ENCODE measurements around the gene KAT6B.
A peak's percentile ranks its signal among the peaks of the same experiment; 100 is the strongest.
"Not testable (repeated sequence)": the region's sequence is repeated elsewhere in the genome, so short reads cannot be mapped to it uniquely, and the experiment has no call there.

KAT6B gene

DNA sequence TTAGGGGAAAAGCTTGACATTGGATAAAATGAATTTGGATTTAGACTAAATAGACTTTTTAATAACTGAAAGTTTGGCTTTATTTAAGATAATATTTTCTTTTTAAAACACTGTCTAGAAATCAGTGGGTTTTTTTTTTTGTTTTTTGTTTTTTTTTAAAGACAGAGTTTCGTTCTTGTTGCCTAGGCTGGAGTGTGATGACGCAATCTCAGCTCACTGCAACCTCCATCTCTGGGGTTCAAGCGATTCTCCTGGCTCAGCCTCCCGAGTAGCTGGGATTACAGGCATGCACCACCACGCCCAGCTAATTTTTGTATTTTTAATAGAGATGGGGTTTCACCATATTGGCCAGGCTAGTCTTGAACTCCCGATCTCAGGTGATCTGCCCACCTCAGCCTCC is 66.9 kb downstream of the KAT6B start:
- DNase-seq, result not testable (repeated sequence)

DNA sequence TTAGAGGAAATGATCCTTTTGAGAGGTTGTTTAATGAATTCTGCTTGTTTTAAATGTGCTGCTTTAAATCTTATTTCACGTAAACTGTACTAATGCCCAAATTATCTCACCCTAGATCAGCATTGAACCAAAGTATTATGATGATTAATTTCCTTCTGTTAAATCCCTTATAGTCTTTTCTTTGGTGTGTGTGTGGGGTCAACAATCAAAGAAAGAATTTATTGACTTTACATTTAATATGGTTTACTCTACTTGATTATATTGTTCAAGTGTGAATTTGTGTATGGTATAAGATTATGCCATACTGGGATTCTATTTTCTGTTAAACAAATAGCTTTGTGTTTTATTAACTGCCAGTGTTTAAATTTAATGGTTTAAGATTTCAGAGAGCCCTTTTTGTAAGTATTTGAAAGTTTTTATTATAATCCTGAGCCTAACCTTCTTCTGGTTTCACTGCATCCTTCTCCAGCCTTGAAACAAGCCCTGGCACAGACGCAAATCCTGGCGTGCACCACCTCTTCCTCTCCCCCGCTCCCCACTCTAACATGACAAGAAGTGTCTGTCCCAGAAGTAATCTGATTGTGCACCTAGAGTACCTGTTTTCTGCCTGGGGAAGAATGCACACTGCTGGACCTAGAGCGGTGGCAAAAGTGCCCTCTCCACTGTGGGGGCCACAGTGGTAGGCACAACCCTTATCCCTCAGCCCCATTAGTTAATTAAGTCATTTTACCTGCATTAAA is 70.6 kb downstream of the KAT6B start:
- DNase-seq, result no peak

DNA sequence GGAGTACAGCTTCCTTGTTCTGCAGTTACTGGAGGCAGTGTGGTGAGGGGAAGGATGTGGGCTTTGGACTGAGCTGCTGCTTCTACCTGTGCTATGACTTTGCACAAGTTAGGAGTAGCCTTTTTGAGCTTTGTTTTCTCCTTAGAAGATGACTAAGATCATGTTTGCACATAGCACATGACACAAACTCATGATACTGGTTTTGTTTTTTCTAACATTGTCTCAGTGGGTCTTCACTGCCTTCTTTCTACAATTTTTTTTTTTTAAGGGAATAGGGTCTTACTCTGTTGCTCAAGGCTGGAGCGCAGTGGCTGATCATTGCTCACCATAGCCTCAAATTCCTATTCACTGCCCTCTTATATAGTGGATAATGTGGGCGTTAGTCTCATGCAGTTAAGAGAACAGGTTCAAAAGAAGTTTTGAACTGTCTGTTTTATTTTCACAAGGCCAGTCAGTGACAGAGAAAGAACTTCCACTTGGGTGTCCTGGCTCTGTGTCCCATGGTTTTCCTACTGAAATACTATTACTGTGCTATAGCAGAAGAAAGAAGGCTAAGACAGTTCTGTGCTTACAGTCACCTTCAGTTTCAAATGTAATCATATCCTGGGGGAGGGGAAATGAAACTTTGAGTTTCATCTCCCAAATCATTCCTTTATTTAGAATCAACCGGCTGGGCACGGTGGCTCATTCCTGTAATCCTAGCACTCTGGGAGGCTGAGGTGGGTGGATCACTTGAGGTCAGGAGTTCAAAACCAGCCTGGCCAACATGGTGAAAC is 72.0 kb downstream of the KAT6B start:
- DNase-seq, result peak; percentile 79

DNA sequence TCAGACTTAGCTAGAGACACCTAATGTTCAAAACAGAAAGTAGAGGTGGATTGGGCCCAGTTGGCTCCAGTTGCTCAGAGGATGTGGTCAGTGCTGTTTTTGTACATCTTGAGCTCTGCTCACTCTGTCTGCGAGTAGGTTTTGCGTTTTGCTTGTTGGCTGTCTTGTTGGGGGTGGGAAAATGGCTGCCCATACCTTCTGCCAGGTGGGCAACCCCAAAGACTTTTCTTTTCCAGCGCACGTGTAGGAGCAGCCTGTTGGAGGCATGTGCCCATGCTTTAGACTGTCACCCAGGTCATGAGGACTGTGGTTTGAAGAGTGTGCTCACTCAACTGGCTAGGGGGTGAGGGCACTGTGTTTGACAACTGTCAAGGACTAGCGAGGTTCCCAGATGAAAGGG is 73.9 kb downstream of the KAT6B start:
- DNase-seq, result peak; percentile 43

DNA sequence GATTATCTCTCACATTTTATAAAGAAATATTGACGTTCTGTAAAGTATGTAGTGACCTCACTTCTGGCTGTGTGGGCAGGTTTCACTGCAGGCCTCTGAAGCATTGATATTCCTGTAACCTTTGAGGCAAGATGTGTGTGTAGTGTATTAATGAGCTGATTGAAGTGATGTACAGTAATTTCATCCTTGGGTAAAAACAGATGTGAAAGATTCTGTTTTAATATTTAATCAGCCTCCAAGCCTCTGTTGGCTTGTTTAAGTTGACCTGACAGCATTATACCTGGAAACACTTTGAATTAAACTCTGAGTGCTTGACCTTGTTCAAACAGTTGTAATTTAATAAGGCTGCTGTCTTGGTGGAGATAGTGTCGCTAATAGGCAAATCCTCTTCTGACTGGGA is 74.9 kb downstream of the KAT6B start:
- no peak for DNase-seq

DNA sequence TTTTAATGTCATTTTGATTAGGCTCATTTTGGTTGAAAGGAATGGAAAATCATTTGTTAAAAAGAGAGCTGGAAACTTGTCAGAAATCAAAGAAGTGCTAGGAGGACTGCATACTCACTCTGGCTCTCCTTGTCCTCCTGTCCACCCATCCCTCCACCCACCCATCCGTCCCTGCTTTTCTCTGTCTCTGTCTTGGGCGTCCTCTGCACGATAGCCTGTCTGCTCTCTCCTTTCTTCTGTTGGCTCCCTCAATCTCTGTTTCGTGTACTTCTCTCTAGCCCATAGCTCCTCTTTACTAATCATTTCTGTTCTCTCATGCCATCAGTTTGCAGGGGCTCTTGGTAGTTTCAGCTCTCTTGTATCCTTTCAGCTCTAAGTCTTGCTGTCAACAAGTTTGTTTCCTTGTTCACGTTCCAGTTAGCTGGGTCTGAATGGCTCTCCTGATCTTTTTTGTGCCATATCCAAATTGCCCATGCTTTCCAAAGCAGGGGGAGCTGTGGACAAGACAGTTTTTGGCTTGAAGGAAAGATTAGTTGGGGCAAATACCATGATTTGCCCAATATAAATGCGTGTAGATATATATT is 75.6 kb downstream of the KAT6B start:
- DNase-seq, result no peak

DNA sequence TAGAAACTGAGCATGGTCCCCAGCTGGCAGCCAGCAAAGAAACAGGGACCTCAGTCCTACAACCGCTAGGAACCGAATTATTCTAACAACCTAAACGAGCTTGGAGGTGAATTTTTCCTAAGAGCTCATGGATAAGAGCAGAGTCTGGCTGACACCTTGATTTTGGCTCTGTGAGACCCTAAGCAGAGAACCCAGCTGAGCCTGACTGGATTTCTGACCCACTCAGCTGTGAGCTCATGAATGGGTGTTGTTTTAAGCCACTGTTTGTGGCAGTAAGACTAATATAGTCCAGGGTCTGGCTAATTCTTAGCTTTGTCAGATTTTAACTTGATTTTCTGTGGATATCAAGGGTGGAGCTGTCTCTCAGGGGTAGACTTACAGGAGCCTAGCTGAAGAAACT is 77.1 kb downstream of the KAT6B start:
- no peak for DNase-seq

DNA sequence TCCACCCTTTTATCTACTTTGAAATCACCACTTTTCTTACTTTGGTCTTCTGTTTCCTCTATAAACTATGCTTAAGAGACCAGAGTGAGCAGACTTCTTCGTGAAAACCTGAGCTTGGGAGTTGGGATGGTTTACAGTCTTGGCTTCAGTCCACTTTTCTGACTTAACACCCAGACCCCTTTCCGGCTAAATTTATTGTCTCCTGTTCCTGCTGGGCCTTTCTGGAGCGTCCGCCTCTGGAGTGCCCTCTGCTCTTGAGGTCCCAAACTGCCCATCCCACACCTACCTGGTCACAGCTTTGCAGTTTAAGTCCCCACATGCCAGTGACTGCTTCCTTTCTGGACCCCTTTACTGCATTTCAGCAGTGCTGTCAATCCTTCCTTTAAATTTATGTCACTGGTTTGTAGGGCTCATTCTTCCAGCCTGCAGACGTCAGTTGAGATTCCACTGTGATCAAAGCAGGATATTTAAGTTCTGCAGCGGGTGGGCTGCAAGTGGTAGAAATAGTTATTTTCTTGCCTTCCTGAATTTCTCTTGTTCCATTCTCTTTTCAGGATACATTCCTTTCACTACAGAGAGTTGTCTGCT is 80.3 kb downstream of the KAT6B start:
- no peak for DNase-seq

DNA sequence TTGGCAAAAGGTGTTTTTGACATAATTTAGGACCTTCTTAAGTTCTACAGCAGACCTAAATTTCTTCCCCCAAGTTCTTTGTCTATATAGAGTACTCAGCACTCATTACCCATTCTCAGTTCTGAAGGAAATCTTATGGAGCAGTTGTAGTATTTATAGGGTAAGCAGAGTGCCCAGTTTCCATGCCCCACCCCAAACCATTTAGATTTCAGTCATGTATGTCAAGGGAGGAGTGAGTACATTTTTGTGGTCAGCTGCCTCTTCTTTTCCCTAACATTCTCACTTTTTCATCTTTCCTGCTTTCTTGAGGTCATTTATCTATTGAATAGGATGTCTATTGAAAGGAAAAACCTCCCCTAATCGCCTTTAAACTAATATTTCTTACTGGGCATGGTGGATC is 83.3 kb downstream of the KAT6B start:
- DNase-seq, result no peak

DNA sequence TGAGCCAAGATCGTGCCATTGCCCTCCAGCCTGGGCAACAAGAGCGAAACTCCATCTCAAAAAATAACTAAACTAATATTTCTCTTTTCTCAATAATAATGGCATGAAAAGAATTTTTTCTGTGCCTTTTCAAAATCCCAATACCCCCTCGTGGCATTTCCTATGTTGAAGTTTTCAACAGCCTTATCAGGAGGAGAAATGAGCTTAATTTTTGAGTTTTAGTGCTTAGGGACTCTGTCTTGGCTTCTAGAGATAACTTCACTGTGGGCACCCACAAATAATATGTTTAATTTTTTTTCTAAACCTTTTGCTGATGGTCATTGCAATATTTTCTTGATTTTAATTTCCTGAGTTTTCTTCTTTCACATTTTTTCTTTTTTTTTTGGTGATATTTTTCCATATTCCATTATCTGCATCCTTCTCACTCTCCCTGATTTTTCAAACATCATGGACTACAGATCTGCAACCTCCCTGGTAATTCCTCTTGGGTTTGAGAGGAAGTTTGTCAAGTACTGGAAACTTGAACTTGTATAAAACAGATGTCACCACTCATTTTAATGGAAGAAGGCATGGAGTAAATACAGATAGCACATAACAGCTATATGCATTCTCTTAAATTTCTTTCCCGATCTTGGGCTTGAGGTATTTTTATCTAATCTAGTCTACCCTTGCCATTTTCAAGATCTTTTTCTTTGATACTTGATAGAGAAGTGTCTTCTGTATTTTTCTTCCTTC is 84.0 kb downstream of the KAT6B start:
- DNase-seq, result no peak

DNA sequence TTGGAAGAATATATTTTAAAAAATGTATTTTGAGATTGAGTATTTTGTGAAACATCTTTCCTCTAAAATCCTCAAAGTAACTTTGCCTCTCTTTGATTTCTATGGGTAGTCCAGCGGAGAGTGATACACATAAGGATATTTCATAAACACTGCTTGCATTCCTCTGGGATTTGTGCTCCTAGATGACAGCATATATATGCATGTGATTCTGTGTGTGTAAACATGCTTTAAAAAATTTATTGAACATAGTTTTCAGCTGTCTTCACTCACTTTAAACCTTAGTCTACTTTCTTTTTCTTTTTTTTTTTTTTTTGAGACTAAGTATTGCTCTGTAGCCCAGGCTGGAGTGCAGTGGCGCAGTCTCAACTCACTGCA is 84.6 kb downstream of the KAT6B start:
- DNase-seq, result no peak

DNA sequence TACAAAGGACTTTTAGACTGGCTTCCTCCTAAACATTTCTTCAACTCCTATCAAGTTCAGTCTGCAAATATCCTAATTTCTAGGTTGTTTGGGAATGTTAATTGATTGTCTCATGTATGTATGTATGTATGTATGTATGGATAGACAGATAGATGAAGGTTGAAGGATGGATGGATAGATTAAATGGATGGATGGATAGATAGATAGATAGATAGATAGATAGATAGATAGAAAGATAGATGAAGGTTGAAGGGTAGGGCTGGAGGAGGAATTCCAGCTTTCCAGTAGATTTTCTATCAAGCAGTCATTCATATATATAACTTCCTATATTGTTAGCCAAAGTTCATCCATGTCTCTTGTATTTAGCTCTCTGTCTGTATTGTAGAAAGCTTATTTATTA is 85.8 kb downstream of the KAT6B start:
- DNase-seq, result no peak

DNA sequence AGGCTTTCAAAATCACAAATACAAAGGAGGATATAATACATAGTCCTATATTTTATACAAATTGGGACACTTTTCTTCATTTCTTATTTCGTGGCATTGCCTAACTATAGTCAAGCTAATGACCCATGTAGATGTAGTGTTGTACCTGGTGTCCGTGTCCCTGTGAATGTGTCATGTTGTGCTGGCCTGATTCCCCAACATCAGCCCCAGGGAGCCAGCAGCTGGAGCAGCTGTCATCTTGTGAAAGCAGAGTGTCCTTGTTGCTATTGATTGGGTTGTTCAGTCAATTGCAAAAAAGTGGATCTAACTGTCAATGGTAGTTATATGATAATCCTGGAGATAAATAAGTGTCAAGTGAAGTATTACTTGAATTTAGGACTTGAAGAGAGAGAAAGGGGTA is 86.3 kb downstream of the KAT6B start:
- DNase-seq, result no peak

DNA sequence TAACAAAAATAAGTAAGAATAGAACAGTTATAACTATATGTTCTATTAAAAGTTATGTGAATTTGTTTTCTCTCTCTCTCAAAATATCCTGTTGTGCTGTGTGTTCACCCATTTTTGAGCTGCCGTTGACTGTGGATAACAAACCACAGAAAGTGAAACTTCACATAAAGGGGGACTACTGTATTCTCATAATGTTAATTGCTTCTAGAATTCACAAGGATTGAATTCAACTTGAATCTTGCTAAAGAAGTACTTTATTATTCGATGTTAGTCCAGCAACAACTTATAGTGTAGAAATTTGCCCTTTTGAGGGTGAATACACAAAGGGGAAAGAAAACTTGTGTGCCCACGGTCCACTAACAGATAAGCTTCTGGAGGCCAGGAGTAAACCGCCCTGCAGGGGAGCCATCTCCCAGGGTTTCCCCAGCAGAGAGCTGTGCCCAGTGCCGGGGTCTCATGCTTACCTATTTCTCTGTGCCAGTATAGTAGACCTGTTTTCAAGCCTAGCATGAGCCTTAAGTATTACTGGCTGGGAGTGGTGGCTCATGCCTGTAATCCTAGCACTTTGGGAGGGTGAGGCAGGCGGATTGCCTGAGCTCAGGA is 87.1 kb downstream of the KAT6B start:
- no peak for DNase-seq

DNA sequence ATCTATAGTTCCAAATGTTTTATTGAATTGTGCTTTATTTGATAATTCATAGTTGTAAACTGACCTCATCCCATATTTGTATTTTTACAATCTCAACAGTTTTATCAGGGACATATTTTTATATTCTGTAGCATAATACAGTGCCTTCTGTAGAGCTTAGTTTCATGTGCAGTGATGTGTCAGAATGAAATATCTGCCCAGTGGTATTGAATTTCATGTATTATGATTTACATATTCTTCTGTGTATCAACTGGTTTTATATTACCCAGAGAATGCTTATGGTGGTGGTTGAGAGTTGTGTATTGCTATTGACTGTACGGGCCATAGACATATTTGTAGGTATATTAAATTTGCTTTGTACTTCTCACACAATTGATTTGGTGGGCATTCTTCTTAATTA is 89.9 kb downstream of the KAT6B start:
- no peak for DNase-seq

DNA sequence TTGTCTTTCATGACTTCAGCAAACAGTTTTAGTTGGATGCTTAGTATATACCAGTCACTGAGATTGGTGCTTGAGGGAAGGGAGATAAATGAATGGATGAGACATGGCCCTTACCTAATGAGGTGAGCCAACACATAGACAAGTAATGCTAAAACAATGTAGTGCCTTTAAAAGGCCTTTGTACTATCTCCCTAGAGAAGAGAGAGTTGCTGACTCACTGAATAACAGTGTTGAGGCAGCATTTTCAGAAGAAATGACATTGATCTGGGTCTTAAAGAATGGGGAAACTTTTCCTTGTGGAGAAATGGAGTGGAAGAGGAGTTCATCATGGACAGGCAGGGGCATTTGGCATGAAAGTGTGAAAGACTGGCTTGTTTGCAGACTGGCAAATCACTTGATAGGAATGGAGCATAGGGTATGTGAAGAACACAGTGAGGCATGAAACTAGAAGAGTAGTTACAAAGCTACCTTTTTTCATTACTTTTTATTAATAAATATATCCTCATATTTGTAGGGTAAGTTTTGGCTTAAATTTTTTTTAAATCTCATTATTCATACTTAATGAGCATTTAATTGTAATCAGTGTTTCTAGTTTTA is 91.2 kb downstream of the KAT6B start:
- DNase-seq, result no peak

DNA sequence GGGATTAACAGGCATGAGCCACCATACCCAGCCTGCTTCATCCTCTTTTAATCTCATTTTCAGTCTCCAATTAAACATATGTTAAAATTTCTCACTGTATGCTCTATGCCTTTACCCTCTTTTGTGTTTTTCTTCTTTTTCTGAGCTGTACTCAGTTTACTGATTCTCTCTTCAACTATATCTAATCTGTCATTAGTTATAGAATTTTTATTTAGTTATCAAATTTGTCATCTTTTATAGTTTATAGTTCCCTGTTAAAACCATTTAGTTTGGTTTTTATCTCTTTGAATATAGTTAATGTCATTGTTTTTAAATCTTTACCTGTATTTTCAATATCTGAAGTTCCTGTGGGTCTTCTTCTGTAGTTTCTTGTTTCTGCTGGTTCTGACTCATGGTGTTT is 93.3 kb downstream of the KAT6B start:
- DNase-seq, result no peak

DNA sequence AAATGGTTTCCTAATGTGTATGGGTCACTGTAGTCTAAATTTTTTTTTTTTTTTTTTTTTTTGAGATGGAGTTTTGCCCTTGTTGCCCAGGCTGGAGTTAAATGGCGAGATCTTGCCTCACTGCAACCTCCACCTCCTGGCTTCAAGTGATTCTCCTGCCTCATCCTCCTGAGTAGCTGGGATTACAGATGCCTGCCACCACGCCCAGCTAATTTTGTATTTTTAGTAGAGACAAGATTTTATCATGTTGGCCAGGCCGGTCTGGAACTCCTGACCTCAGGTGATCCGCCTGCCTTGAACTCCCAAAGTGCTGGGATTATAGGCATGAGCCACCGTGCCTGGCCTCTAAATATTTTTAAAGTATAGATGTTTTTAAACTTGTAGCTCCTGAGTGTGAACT is 94.7 kb downstream of the KAT6B start:
- DNase-seq, result not testable (repeated sequence)

DNA sequence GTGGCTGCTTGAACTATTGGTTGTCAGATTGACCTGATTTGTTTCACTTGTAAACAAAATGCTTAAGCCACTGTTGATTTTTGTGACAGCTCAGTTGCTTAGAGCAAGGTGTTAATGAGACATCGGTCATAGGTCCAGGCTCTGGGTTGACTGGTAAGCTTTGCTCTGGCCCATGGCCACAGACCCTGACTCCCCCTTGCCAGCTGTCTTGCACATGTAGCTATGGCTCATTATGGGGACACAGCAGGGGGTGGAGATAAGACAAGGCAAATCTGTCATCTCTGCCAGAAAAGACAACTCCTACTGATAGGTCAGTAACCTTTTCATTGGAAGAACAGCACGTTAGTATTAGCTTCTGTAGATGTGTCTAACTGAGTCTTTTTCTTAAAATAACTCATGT is 95.3 kb downstream of the KAT6B start:
- no peak for DNase-seq

DNA sequence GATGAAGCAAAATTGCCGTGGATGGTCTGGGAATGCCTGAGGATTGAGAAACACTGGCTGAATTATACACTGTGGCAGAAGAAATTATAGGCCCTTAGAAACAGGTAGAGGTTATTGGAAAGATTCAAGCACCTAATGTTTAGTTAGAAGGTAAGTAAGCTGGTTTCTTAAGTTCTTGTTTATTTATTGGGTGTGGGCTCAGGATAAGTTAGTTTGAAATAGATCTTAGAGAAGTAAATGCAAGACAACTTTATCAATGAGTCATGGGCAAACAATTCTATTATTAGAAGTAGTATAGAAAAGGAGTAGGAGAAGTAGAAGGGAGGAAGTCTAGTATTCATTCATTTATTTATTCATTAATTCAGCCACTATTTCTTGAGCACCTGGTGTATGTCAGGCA is 96.5 kb downstream of the KAT6B start:
- DNase-seq, result no peak

DNA sequence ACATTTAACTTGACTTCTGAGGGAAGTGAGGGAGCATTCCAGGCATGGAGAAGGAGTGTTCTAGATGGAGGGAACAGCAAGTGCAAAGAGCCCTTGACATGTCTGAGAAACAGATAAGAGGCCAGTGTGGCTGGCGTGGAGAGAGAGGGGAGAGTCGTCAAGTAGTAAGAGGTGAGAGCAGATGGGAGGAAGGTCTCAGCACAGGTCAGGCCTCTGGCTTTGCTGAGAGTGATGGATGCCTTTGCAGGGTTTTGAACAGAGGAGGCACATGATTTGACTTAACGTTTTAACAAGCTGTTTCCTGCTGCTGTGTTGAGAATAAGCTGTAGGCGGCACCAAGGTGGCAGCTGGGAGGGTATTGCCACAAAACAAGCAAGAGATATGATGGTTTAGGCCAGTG is 97.2 kb downstream of the KAT6B start:
- DNase-seq, result no peak

DNA sequence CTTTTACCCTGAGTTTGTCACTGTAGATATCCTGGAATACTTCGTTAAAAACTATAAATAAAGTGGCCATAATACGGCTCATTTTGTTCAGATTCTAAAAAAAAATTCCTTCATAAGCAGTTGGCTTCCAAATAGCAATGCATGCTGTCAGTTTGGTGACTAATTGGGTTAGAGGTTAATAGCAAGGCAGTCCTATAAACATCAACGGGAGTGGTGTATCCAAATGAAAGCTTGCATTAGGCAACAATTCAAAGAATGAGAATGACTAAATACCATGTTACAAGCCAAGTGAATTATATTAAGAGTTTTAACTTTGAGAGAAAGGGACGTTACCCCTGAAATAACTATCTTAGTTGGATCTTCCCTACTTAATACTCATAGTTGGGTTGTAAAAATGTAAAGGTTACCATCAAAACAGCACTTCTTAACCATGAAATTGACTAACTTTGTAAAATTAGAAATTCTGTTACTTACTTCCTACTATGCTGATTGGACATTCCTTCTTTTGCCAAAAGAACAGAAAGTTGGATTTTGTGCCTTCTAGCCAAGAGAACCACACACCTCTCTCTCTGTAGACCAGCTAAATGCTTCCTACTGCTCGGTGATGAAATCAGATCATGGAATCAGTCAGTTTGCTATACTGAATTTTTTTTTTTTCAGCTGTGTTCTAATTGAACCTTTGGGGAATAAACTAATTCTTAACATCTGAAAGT is 98.0 kb downstream of the KAT6B start:
- no peak for DNase-seq

Data from activated CD4-positive, alpha-beta T cell treated with anti-CD3 and anti-CD28 coated beads, Interleukin-2, amount 50 U/mL, for 16 hours (primary cell).